DND-41 (cell line): ENCODE results near the gene SLC23A1.

Experiments used
- ATAC-seq: fragments of 200-7000 bp; cut with Tn5 transposase; 3 replicates; pipeline ENCODE4 v1.9.1; 2021; ENCODE audit warnings: low read depth; ENCODE audit not compliant: insufficient read depth
- DNase-seq: peaks from one replicate; pipeline ENCODE4 v3.0.0-alpha.2; 2020
- H2AFZ ChIP-seq: 2 replicates; pipeline ENCODE4 v1.6.0; 2012; ENCODE audit warnings: low read depth, low read length
- H3K27ac ChIP-seq: 2 replicates; pipeline ENCODE4 v1.5.1; 2012; ENCODE audit warnings: low read length, inconsistent platforms
- H3K27me3 ChIP-seq: fragments of 200-600 bp; sonication (generic); 2 replicates; pipeline ENCODE4 v1.6.0; 2012; ENCODE audit warnings: low read length, mild to moderate bottlenecking, inconsistent platforms; ENCODE audit not compliant: insufficient read depth, poor library complexity
- H3K36me3 ChIP-seq: 2 replicates; pipeline ENCODE4 v1.5.1; 2012; ENCODE audit warnings: low read length, inconsistent platforms; ENCODE audit not compliant: insufficient read depth
- H3K4me1 ChIP-seq: 2 replicates; pipeline ENCODE4 v1.5.1; 2012; ENCODE audit warnings: mild to moderate bottlenecking, low read length; ENCODE audit not compliant: insufficient read depth
- H3K4me2 ChIP-seq: 2 replicates; pipeline ENCODE4 v1.6.0; 2012; ENCODE audit warnings: mild to moderate bottlenecking, moderate library complexity, low read length, inconsistent platforms; ENCODE audit not compliant: insufficient read depth
- H3K4me3 ChIP-seq, 2 experiments: fragments of 200-600 bp in 1 of 2; shearing (Covaris generic) in 1 of 2; 2 replicates each; pipeline ENCODE4 v1.5.1; 2012 to 2016; ENCODE audit warnings: inconsistent platforms in 2 of 2, low read length in 2 of 2, mild to moderate bottlenecking in 2 of 2, low read depth in 1 of 2, moderate library complexity in 1 of 2
- H3K79me2 ChIP-seq: 2 replicates; pipeline ENCODE4 v1.6.0; 2012; ENCODE audit warnings: low read length, inconsistent platforms; ENCODE audit not compliant: insufficient read depth
- H3K9ac ChIP-seq: 2 replicates; pipeline ENCODE4 v1.6.0; 2012; ENCODE audit warnings: low read depth, mild to moderate bottlenecking, inconsistent platforms, low read length, moderate library complexity
- H3K9me3 ChIP-seq: 2 replicates; pipeline ENCODE4 v1.5.1; 2012; ENCODE audit warnings: low read length, moderate library complexity, mild to moderate bottlenecking, inconsistent platforms; ENCODE audit not compliant: insufficient read depth, severe bottlenecking
- H4K20me1 ChIP-seq: 2 replicates; pipeline ENCODE4 v1.6.0; 2012; ENCODE audit warnings: low read length; ENCODE audit not compliant: insufficient read depth
- EZH2 ChIP-seq: IDR thresholded peaks from 3 replicates; pipeline ENCODE4 v1.6.1; 2012; ENCODE audit warnings: borderline replicate concordance, low read depth, mild to moderate bottlenecking, moderate library complexity, low read length, inconsistent platforms; ENCODE audit not compliant: severe bottlenecking
- TF ChIP-seq, protein P1 (sequence below): IDR thresholded peaks from 2 replicates; pipeline ENCODE4 v1.5.1; 2012; ENCODE audit warnings: borderline replicate concordance, low read length, moderate library complexity, mild to moderate bottlenecking; ENCODE audit not compliant: poor library complexity, severe bottlenecking; ENCODE audit errors: extremely low read depth

The SLC23A1 gene

DNA sequence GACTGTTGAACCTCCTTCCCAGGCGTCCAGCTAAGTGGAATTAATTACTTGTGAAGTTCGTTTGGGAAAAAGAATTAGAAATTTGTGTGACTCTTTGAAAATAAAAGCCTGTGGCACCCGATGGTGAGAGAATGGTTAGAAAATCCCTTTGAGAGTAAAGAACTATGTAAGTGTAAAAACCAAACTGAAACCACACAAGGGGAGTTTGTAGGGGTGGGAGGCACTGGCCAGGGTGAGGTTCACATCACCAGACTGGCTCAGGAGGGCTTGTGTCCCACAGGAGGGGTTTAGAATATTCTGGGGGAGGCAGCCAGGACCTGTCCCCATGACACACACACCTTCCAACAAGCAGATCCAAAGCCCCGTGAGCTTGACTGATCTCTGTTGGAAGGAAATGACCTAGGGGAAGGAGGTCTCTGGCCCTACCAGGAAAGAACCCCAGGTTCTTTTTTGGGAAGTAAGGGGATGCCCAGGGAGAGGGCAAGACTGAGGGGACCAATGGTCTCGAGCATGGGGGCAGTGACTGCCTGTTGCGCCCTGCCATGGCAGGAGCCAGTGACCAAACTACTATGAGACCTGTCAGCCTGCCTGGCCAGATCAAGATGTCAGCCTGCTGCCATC, 16.5 kb upstream of the SLC23A1 start:
- Histone ChIP-seq H3K9ac (no peak overlapping the region), H2AFZ (no peak overlapping the region), H3K9me3 (no peaks in the 10 kb centered on the region), H4K20me1 (peaks cover 24% of the 10 kb centered on the region; the same call in 1 of the 2 replicates), H3K79me2 (peaks cover 21% of the 10 kb centered on the region), H3K27ac (peak overlapping the region; percentile 34; the same call in 1 of the 2 replicates), H3K4me2 (no peak overlapping the region), H3K4me1 (peaks cover 26% of the 10 kb centered on the region), H3K27me3 (no peaks in the 10 kb centered on the region), H3K4me3 (no peak overlapping the region), H3K36me3 (peaks cover 25% of the 10 kb centered on the region)
- TF ChIP-seq, protein P1, sequence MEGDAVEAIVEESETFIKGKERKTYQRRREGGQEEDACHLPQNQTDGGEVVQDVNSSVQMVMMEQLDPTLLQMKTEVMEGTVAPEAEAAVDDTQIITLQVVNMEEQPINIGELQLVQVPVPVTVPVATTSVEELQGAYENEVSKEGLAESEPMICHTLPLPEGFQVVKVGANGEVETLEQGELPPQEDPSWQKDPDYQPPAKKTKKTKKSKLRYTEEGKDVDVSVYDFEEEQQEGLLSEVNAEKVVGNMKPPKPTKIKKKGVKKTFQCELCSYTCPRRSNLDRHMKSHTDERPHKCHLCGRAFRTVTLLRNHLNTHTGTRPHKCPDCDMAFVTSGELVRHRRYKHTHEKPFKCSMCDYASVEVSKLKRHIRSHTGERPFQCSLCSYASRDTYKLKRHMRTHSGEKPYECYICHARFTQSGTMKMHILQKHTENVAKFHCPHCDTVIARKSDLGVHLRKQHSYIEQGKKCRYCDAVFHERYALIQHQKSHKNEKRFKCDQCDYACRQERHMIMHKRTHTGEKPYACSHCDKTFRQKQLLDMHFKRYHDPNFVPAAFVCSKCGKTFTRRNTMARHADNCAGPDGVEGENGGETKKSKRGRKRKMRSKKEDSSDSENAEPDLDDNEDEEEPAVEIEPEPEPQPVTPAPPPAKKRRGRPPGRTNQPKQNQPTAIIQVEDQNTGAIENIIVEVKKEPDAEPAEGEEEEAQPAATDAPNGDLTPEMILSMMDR = no peak
- TF ChIP-seq EZH2 = no peak
- ATAC-seq = no peak
- no peak for DNase-seq

DNA sequence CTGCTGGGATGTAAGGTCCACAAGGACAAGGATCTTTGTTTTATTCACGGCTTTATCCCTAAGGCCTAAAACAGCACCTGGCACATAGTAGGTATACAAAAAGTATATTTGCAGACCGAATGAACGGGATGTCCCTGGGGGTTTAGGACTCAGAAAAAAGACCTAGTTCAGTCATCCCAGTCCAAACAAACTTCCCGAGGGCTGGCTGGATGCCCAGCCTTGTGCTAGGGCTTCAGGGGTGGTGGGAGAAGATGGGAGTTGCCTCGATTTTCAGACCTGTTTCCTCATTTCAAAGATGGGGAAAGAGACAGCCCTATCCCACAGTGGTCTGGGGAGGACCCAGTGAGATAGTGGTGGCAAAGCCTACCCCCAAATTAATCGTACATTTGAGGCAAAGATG, 14.8 kb upstream of the SLC23A1 start:
- H3K27me3 ChIP-seq = no peaks in the 10 kb centered on the region
- DNase-seq (no peak), ATAC-seq (no peak)
- no peak overlapping the region for H3K4me2 ChIP-seq
- peaks cover 37% of the 10 kb centered on the region for H4K20me1 ChIP-seq
- H3K4me3 ChIP-seq = no peak overlapping the region
- peaks cover 39% of the 10 kb centered on the region for H3K36me3 ChIP-seq
- no peak for TF ChIP-seq EZH2
- TF ChIP-seq, protein P1 = no peak
- H2AFZ ChIP-seq = no peak overlapping the region
- H3K9me3 ChIP-seq = no peaks in the 10 kb centered on the region
- no peak overlapping the region for H3K27ac ChIP-seq
- H3K4me1 ChIP-seq = peaks cover 30% of the 10 kb centered on the region
- no peak overlapping the region for H3K9ac ChIP-seq
- peaks cover 37% of the 10 kb centered on the region for H3K79me2 ChIP-seq

DNA sequence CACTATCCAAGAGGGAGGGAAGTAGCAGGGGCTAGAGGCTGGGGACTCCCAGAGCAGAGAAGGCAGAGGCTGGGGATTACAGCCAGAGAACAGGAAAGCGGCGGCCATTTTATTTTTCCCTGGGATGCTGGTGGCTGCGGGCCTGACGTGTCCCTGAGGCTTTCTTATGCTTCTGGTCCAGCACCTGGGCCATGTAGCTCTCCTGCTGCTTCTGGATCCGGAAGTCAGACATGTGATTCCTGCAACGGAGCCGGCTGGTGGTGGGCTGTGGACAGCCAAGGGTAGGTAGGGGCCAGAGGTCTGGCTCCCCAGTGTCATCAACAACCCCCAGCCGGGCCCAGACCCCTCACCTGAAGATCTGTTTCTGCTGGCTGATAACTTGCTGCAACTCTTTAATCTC, 13.6 kb upstream of the SLC23A1 start:
- no peak overlapping the region for H3K4me2 ChIP-seq
- no peak for DNase-seq
- no peak overlapping the region for H2AFZ ChIP-seq
- H3K4me3 ChIP-seq = no peak overlapping the region
- H3K27ac ChIP-seq = no peak overlapping the region
- peaks cover 34% of the 10 kb centered on the region for H4K20me1 ChIP-seq
- no peak for TF ChIP-seq EZH2
- peaks cover 39% of the 10 kb centered on the region for H3K36me3 ChIP-seq
- H3K79me2 ChIP-seq = peaks cover 45% of the 10 kb centered on the region
- no peaks in the 10 kb centered on the region for H3K9me3 ChIP-seq
- no peak for ATAC-seq
- H3K4me1 ChIP-seq = peaks cover 29% of the 10 kb centered on the region
- no peak overlapping the region for H3K9ac ChIP-seq
- no peaks in the 10 kb centered on the region for H3K27me3 ChIP-seq

DNA sequence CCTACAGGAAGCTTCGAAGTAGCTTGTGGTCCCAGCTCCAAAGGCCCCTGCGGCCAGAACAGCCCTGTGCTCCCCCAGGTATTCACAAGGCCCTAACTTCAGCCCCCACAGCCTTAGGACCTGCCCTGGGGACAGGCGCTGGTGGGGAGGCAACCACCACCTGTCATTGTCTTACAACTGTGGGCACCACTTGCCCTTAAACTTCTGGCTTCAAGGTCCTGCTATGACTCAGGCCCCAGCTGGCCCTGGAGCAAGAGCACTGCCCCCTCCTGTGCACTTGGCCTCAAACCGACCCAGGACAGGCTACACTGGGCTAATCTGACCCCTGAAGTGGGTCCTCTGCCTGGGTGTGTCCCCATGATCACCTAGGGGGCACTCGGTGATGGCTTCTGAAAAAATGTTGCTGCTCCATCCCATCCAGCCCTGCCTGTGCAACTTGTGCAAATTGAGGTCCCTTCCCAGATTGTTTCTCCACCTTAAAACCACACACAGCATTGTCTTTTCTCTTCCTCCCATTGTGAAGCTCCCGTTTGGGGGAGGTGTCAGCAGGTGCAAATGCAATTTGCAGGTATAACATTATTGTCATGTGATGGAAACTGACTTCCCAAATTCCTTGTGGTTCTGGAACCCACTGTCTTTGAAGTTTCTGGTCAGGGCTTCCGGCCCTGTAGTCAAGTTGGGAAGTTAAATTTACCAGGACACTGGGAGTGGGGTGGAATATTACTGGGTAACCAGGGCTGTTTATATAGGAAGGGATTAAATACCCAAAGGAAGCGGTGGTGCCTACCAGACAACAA, 12.9 kb upstream of the SLC23A1 start:
- Histone ChIP-seq H3K9me3 (no peaks in the 10 kb centered on the region), H3K27me3 (no peaks in the 10 kb centered on the region), H3K27ac (0 out of 2 replicates have a peak overlapping the region, but pooled peaks have one; percentile 35), H3K4me2 (no peak overlapping the region), H3K4me1 (peaks cover 36% of the 10 kb centered on the region), H2AFZ (no peak overlapping the region), H3K36me3 (peaks cover 39% of the 10 kb centered on the region), H3K9ac (no peak overlapping the region), H3K79me2 (peaks cover 52% of the 10 kb centered on the region), H4K20me1 (peaks cover 34% of the 10 kb centered on the region), H3K4me3 (no peak overlapping the region)
- ATAC-seq (no peak), DNase-seq (no peak)
- no peak for TF ChIP-seq EZH2
- TF ChIP-seq, protein P1 = no peak
